ENCODE results near the gene EIPR1. TPM values are rescaled to one million over a fixed set of nuclear protein-coding genes. Genes with fewer than 3 reads are reported as not detected.

Gene EIPR1
- total RNA-seq, 1 donor from 2014 or later, result 35.9 TPM

GRCh38 chr2:3238951-3239841 lies 138.4 kb downstream of the EIPR1 start:
- no peak for TF ChIP-seq CTCF (IDR thresholded peaks at IDR 0.05; ENCODE audit: unreplicated experiment)
- H3K27ac Mint-ChIP-seq (ENCODE audit: unreplicated experiment), result no peak overlapping the region
- H3K9me3 Mint-ChIP-seq (ENCODE audit: unreplicated experiment), result no peaks in the 10 kb centered on the region
- peaks cover 2% of the 10 kb centered on the region for H3K27me3 Mint-ChIP-seq (ENCODE audit: unreplicated experiment)
- no peak overlapping the region for H3K4me3 Mint-ChIP-seq (ENCODE audit: unreplicated experiment)
- peaks cover 11% of the 10 kb centered on the region for H3K36me3 Mint-ChIP-seq (ENCODE audit: low read depth, unreplicated experiment)
- peaks cover 4% of the 10 kb centered on the region for H3K4me1 Mint-ChIP-seq (ENCODE audit: unreplicated experiment)
- DNase-seq (ENCODE audit: low spot score), result no peak

DNA sequence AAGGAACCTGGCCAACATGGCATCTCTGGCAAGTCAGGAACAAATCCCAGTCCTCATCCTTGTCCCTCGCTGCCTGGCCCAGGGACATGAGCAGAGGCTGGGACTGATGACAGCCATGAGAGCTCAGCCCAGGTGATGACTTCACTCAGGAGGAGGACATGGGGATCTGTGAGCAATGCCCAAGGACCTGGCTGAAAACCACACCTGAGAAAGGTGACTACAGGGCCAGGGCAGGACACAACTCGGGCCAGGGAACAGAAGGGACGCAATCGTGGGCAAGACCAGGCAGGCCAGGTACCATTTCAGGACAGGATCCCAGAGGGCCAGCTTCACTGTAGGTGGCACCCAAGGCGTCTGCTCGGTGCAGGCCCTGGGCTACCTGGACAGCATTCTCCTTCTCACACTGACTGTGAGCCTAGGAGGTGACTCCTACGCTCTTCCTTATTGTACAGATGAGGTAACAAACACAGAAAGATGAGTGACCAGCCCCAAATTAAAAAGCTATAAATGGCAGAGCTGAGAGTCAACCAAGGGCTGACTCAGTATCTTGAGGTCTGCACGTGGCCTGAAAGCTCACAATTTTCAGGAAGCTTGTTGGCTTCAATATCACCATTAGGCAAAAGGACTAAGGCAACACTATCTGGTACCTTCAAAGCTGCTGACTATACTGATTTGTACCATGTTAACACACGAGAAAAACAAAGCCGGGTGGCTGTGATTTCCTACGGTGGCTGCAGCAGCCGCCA lies 141.1 kb downstream of the EIPR1 start:
- DNase-seq (ENCODE audit: low spot score), result no peak
- Mint-ChIP-seq H3K4me1 (ENCODE audit: unreplicated experiment) (peaks cover 4% of the 10 kb centered on the region), H3K9me3 (ENCODE audit: unreplicated experiment) (no peaks in the 10 kb centered on the region), H3K36me3 (ENCODE audit: low read depth, unreplicated experiment) (peaks cover 20% of the 10 kb centered on the region), H3K27me3 (ENCODE audit: unreplicated experiment) (peaks cover 2% of the 10 kb centered on the region), H3K4me3 (ENCODE audit: unreplicated experiment) (no peak overlapping the region), H3K27ac (ENCODE audit: unreplicated experiment) (no peak overlapping the region)
- no peak for TF ChIP-seq CTCF (IDR thresholded peaks at IDR 0.05; ENCODE audit: unreplicated experiment)

DNA sequence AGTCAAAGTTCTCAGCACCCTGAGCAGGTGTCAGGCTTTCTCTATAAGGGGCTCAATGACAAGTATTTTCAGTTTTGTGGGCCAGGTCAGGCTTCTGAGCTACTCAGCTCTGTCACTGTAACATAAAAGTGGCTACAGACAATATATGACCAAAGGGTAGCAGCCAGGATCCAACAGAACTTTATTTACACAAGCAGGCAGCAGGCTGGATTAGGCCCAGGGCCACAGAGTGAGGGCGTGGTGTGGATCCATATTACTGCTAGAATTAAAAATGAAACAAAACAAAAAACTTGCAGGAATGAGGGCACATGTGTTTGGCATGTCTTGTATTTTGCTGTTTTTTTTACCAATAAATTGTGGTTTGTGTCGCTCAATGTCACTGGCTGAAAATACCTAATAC lies 143.7 kb downstream of the EIPR1 start:
- peaks cover 4% of the 10 kb centered on the region for H3K4me1 Mint-ChIP-seq (ENCODE audit: unreplicated experiment)
- no peaks in the 10 kb centered on the region for H3K9me3 Mint-ChIP-seq (ENCODE audit: unreplicated experiment)
- peaks cover 2% of the 10 kb centered on the region for H3K27me3 Mint-ChIP-seq (ENCODE audit: unreplicated experiment)
- H3K27ac Mint-ChIP-seq (ENCODE audit: unreplicated experiment), result no peak overlapping the region
- DNase-seq (ENCODE audit: low spot score), result no peak
- H3K36me3 Mint-ChIP-seq (ENCODE audit: low read depth, unreplicated experiment), result peaks cover 26% of the 10 kb centered on the region
- no peak overlapping the region for H3K4me3 Mint-ChIP-seq (ENCODE audit: unreplicated experiment)
- no peak for TF ChIP-seq CTCF (IDR thresholded peaks at IDR 0.05; ENCODE audit: unreplicated experiment)

DNA sequence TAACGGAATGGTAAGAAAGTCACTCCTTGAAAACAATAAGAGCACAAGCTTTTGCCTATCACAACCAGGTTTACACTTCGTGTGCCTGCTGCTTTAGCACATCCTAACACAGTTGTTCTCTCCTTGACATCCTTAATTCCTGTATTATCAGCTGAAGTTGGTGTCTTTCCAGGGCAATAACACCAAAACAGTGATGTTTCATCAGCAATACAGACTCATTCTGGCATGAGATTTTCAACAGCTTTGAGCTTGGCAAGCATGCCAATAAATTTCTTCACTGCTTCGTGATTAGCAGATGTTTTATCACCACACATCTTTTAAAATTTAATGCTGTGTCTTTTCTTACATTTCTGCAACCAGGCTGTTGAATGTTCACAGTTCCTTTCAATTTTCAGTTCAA lies 148.4 kb downstream of the EIPR1 start:
- peaks cover 19% of the 10 kb centered on the region for H3K36me3 Mint-ChIP-seq (ENCODE audit: low read depth, unreplicated experiment)
- no peaks in the 10 kb centered on the region for H3K9me3 Mint-ChIP-seq (ENCODE audit: unreplicated experiment)
- H3K4me1 Mint-ChIP-seq (ENCODE audit: unreplicated experiment), result no peaks in the 10 kb centered on the region

More for the DNA sequence above, 148.4 kb downstream of the EIPR1 start:
- TF ChIP-seq CTCF (IDR thresholded peaks at IDR 0.05; ENCODE audit: unreplicated experiment), result no peak
- H3K27me3 Mint-ChIP-seq (ENCODE audit: unreplicated experiment), result peaks cover 3% of the 10 kb centered on the region
- H3K27ac Mint-ChIP-seq (ENCODE audit: unreplicated experiment), result no peak overlapping the region
- DNase-seq (ENCODE audit: low spot score), result no peak
- no peak overlapping the region for H3K4me3 Mint-ChIP-seq (ENCODE audit: unreplicated experiment)

Measured in endothelial cell (in vitro differentiated cells).